Endothelial cell of umbilical vein (primary cell): Measurements from ENCODE around the gene DENND4B.

Source experiments
- EZH2 ChIP-seq: IDR thresholded peaks from 2 replicates; pipeline ENCODE4 v1.6.1; 2012; ENCODE audit warnings: borderline replicate concordance, low read depth, mild to moderate bottlenecking, moderate library complexity, low read length, inconsistent platforms; ENCODE audit not compliant: severe bottlenecking
- FOS ChIP-seq: IDR thresholded peaks from 2 replicates; pipeline ENCODE4 v1.6.1; 2011; ENCODE audit warnings: mild to moderate bottlenecking, low read length, moderate library complexity, borderline replicate concordance; ENCODE audit not compliant: insufficient read depth
- GATA2 ChIP-seq: IDR thresholded peaks from 2 replicates; pipeline ENCODE4 v1.7.0; 2011; ENCODE audit warnings: low read depth, mild to moderate bottlenecking, moderate library complexity, mixed read lengths, low read length; ENCODE audit not compliant: insufficient read length, insufficient read depth
- MAX ChIP-seq: IDR thresholded peaks from 2 replicates; pipeline ENCODE4 v1.6.1; 2011; ENCODE audit not compliant: insufficient read depth, insufficient read length
- MYC ChIP-seq: IDR thresholded peaks from one replicate; pipeline ENCODE4 v1.6.1; 2011; ENCODE audit warnings: mild to moderate bottlenecking, low read depth, low read length
- POLR2A ChIP-seq: IDR thresholded peaks from 2 replicates; pipeline ENCODE4 v1.6.1; 2012; ENCODE audit warnings: low read depth, mild to moderate bottlenecking, control low read depth, low read length
- POLR2AphosphoS5 ChIP-seq: IDR thresholded peaks from 2 replicates; pipeline ENCODE4 v1.6.1; 2012; ENCODE audit warnings: low read depth, mild to moderate bottlenecking, control low read depth, low read length, moderate library complexity; ENCODE audit not compliant: insufficient read depth
- TF ChIP-seq, protein P1 (sequence below), 2 donors: IDR thresholded peaks; 1 replicate in 1 of 2; 2 replicates in 1 of 2; pipeline ENCODE4 v1.5.1; 2011; ENCODE audit warnings: low read length in 2 of 2, mild to moderate bottlenecking in 2 of 2, moderate library complexity in 2 of 2, control low read depth in 1 of 2, inconsistent platforms in 1 of 2, low read depth in 1 of 2; ENCODE audit not compliant: insufficient read depth in 1 of 2; ENCODE audit errors: extremely low read depth in 1 of 2

DNA sequence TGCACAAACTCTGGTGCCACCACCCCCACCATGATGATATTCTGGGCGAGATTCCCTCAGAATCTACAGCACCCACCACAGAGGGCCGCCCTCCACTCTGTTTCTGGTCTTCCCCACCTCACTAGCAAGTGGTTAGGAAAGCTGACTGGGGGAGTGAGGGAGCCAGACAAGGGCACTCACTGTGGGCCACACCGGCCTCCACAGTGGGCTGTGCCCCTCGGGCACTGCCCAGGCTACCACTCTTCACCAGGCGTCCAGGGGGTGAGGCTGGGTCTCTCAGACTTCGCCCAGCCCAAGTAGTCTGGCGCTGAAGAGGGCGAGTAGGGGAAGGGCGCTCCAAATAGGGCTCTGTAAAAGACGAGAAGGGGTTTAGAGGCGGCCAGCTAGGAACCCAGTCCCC, 12.6 kb downstream of the DENND4B start:
- TF ChIP-seq FOS (no peak), MAX (no peak), POLR2A (no peak), POLR2AphosphoS5 (no peak), EZH2 (no peak), MYC (no peak), GATA2 (no peak)
- TF ChIP-seq, protein P1, sequence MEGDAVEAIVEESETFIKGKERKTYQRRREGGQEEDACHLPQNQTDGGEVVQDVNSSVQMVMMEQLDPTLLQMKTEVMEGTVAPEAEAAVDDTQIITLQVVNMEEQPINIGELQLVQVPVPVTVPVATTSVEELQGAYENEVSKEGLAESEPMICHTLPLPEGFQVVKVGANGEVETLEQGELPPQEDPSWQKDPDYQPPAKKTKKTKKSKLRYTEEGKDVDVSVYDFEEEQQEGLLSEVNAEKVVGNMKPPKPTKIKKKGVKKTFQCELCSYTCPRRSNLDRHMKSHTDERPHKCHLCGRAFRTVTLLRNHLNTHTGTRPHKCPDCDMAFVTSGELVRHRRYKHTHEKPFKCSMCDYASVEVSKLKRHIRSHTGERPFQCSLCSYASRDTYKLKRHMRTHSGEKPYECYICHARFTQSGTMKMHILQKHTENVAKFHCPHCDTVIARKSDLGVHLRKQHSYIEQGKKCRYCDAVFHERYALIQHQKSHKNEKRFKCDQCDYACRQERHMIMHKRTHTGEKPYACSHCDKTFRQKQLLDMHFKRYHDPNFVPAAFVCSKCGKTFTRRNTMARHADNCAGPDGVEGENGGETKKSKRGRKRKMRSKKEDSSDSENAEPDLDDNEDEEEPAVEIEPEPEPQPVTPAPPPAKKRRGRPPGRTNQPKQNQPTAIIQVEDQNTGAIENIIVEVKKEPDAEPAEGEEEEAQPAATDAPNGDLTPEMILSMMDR (IDR thresholded peaks at IDR 0.05; ENCODE audit: extremely low read depth in 1 of 2, insufficient read depth in 1 of 2, low read depth in 1 of 2, low read length in 2 of 2) = no peak
